VCaP (cell line): ENCODE data around the gene PSME3IP1.

Experiments
- H3K27ac ChIP-seq: fragments of 450-650 bp; 2 replicates; pipeline ENCODE4 v1.5.1; 2017
- TF ChIP-seq, protein P1 (sequence below): fragments of 450-650 bp; conservative IDR thresholded peaks from 2 replicates; pipeline ENCODE4 v1.5.1; 2017; ENCODE audit warnings: mild to moderate bottlenecking, moderate library complexity

PSME3IP1 gene

GRCh38 chr16:57175896-57176295, 9.9 kb downstream of the PSME3IP1 start:
- H3K27ac ChIP-seq, result no peak overlapping the region
- TF ChIP-seq, protein P1, sequence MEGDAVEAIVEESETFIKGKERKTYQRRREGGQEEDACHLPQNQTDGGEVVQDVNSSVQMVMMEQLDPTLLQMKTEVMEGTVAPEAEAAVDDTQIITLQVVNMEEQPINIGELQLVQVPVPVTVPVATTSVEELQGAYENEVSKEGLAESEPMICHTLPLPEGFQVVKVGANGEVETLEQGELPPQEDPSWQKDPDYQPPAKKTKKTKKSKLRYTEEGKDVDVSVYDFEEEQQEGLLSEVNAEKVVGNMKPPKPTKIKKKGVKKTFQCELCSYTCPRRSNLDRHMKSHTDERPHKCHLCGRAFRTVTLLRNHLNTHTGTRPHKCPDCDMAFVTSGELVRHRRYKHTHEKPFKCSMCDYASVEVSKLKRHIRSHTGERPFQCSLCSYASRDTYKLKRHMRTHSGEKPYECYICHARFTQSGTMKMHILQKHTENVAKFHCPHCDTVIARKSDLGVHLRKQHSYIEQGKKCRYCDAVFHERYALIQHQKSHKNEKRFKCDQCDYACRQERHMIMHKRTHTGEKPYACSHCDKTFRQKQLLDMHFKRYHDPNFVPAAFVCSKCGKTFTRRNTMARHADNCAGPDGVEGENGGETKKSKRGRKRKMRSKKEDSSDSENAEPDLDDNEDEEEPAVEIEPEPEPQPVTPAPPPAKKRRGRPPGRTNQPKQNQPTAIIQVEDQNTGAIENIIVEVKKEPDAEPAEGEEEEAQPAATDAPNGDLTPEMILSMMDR, result no peak

DNA sequence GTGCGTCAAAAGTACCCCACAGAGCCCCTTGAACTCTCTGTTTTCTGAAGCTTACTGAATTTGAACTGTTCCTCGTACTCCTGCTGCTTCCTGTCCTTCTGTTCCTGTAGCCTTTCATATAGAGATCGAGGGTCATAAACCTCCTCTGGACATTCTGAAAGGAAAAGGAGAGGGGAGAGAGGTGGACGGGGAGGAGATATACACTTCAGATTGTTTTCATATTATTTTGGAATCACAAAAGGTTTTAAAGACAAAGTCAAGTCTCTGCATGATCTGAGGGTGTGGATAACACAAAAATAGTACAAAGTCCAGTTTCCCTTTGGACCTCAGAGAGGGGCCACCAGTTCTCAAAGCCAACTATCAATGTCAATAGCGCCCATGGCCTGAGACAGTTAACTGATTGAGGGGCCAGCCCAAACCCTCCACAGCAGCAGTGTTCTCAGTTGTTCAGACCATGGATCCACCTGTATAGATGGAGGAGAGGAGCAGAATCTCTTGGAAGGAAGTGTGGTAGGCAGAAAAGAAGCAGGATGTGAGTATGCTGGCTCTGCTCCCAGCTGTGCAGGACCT, 13.0 kb downstream of the PSME3IP1 start:
- TF ChIP-seq, protein P1, result no peak
- H3K27ac ChIP-seq, result no peak overlapping the region

- TF ChIP-seq, protein P1, result no peak
- H3K27ac ChIP-seq, result no peak overlapping the region
Observed at GRCh38 chr16:57169327-57169726, 16.5 kb downstream of the PSME3IP1 start.

- TF ChIP-seq, protein P1, result peak; percentile 81
- H3K27ac ChIP-seq, result no peak overlapping the region
Observed at GRCh38 chr16:57167953-57168352, 17.9 kb downstream of the PSME3IP1 start.

- H3K27ac ChIP-seq, result no peak overlapping the region
- TF ChIP-seq, protein P1, result no peak
Observed at GRCh38 chr16:57167538-57167937, 18.3 kb downstream of the PSME3IP1 start.

DNA sequence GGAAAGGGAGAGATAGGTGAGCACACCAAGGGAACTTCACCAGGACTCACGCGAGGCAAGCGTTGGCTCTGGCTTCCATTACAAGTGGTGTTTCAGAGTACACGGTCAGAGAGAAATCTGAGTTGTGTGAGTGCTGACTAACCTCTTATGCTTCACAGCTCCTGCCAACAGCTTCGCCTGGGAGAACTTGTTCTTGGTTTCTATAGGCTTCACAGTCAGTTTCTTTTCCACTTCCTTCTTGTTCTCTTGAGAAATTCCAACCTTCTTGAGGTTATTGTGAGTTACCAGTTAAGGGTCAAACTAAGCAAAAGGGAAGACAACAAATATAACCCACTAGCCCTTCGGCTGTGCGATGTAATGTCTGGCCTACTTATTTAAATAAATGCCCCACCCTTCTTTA, 18.9 kb downstream of the PSME3IP1 start:
- no peak overlapping the region for H3K27ac ChIP-seq
- TF ChIP-seq, protein P1, result no peak

- TF ChIP-seq, protein P1, result no peak
- H3K27ac ChIP-seq, result no peak overlapping the region
Observed at GRCh38 chr16:57166451-57166850, 19.4 kb downstream of the PSME3IP1 start.
